ENCODE measurements around the gene MAP3K7.
A peak's percentile ranks its signal among the peaks of the same experiment; 100 is the strongest.

MAP3K7 gene

GRCh38 chr6:90586836-90587638 lies at the start of gene MAP3K7:
MAP3K7 (minus strand) TSS chr6:90587072; CDS start chr6:90586883, 189 bp downstream.
- peak; percentile 94 for DNase-seq (ENCODE audit: low read depth)

- no peak for DNase-seq (ENCODE audit: low read depth)
These were observed 44.2 kb upstream of the MAP3K7 start for GRCh38 chr6:90631046-90631445.

GRCh38 chr6:90621581-90621980 lies 34.7 kb upstream of the MAP3K7 start:
- no peak for DNase-seq (ENCODE audit: low read depth)

- DNase-seq (ENCODE audit: low read depth) = no peak
These were observed 32.3 kb upstream of the MAP3K7 start for GRCh38 chr6:90619221-90619620.

- DNase-seq (ENCODE audit: low read depth) = no peak
These were observed 25.4 kb upstream of the MAP3K7 start for GRCh38 chr6:90612313-90612680.

- DNase-seq (ENCODE audit: low read depth) = no peak
These were observed 24.9 kb upstream of the MAP3K7 start for GRCh38 chr6:90611543-90612312.

GRCh38 chr6:90610751-90611542 lies 24.1 kb upstream of the MAP3K7 start:
- DNase-seq (ENCODE audit: low read depth) = no peak

GRCh38 chr6:90610301-90610750 lies 23.5 kb upstream of the MAP3K7 start:
- DNase-seq (ENCODE audit: low read depth) = no peak

GRCh38 chr6:90605749-90606340 lies 19.0 kb upstream of the MAP3K7 start:
- DNase-seq (ENCODE audit: low read depth) = no peak

GRCh38 chr6:90604546-90604945 lies 17.7 kb upstream of the MAP3K7 start:
- no peak for DNase-seq (ENCODE audit: low read depth)

- DNase-seq (ENCODE audit: low read depth) = no peak
These were observed 12.3 kb upstream of the MAP3K7 start for GRCh38 chr6:90599151-90599550.

- no peak for DNase-seq (ENCODE audit: low read depth)
These were observed 11.5 kb upstream of the MAP3K7 start for GRCh38 chr6:90598192-90598951.

- DNase-seq (ENCODE audit: low read depth) = no peak
These were observed 10.2 kb upstream of the MAP3K7 start for GRCh38 chr6:90596967-90597539.

- no peak for DNase-seq (ENCODE audit: low read depth)
These were observed 9.0 kb upstream of the MAP3K7 start for GRCh38 chr6:90595854-90596253.

- DNase-seq (ENCODE audit: low read depth) = no peak
These were observed 381 bp downstream of the MAP3K7 start for GRCh38 chr6:90586546-90586835.

GRCh38 chr6:90584636-90585255 lies 2.1 kb downstream of the MAP3K7 start:
- no peak for DNase-seq (ENCODE audit: low read depth)

GRCh38 chr6:90583836-90584481 lies 2.9 kb downstream of the MAP3K7 start:
- no peak for DNase-seq (ENCODE audit: low read depth)

GRCh38 chr6:90583179-90583835 lies 3.6 kb downstream of the MAP3K7 start:
- no peak for DNase-seq (ENCODE audit: low read depth)

- DNase-seq (ENCODE audit: low read depth) = no peak
These were observed 5.7 kb downstream of the MAP3K7 start for GRCh38 chr6:90581146-90581545.

Data from stromal cell of bone marrow (primary cell).